GM18517 (cell line): ENCODE data around the gene PAK6.
A peak's percentile ranks its signal among the peaks of the same experiment; 100 is the strongest.

Experiments used
- ATAC-seq: cut with Tn5 transposase; IDR thresholded peaks from one replicate; pipeline ENCODE4 v1.9.1; 2021; ENCODE audit warnings: mild to moderate bottlenecking, moderate library complexity; ENCODE audit not compliant: unreplicated experiment

Gene PAK6

GRCh38 chr15:40254452-40254851, 15.6 kb downstream of the PAK6 start:
- no peak for ATAC-seq

- no peak for ATAC-seq
Observed at GRCh38 chr15:40255033-40255432, 16.2 kb downstream of the PAK6 start.

GRCh38 chr15:40256638-40257235, 17.9 kb downstream of the PAK6 start:
- ATAC-seq, result no peak

- ATAC-seq, result no peak
Observed at GRCh38 chr15:40257656-40258450, 19.0 kb downstream of the PAK6 start.

- ATAC-seq, result no peak
Observed at GRCh38 chr15:40258544-40258943, 19.7 kb downstream of the PAK6 start.

GRCh38 chr15:40259021-40259420, 20.2 kb downstream of the PAK6 start:
- ATAC-seq, result no peak

GRCh38 chr15:40263024-40263754, 24.3 kb downstream of the PAK6 start:
- ATAC-seq, result no peak

GRCh38 chr15:40264321-40265153, 25.7 kb downstream of the PAK6 start:
- ATAC-seq, result no peak

- ATAC-seq, result no peak
Observed at GRCh38 chr15:40265355-40265754, 26.5 kb downstream of the PAK6 start.

- ATAC-seq, result no peak
Observed at GRCh38 chr15:40265875-40266274, 27.0 kb downstream of the PAK6 start.

GRCh38 chr15:40266828-40267304, 28.0 kb downstream of the PAK6 start:
- ATAC-seq, result no peak

GRCh38 chr15:40267670-40268069, 28.8 kb downstream of the PAK6 start:
- no peak for ATAC-seq

- no peak for ATAC-seq
Observed at GRCh38 chr15:40269604-40270003, 30.7 kb downstream of the PAK6 start.

- ATAC-seq, result no peak
Observed at GRCh38 chr15:40270246-40270995, 31.6 kb downstream of the PAK6 start.

- ATAC-seq, result no peak
Observed at GRCh38 chr15:40271685-40272484, 33.0 kb downstream of the PAK6 start.

- no peak for ATAC-seq
Observed at GRCh38 chr15:40272485-40273056, 33.7 kb downstream of the PAK6 start.

- no peak for ATAC-seq
Observed at GRCh38 chr15:40273428-40273827, 34.6 kb downstream of the PAK6 start.

- peak; percentile 49 for ATAC-seq
Observed at GRCh38 chr15:40274350-40275274, 35.7 kb downstream of the PAK6 start.
